ENCODE measurements around the gene CAPN13. TPM values are rescaled to one million over a fixed set of nuclear protein-coding genes. Genes with fewer than 3 reads are reported as not detected.

CAPN13 gene
- total RNA-seq, 1 experiment from 2014 or later: not detected

DNA sequence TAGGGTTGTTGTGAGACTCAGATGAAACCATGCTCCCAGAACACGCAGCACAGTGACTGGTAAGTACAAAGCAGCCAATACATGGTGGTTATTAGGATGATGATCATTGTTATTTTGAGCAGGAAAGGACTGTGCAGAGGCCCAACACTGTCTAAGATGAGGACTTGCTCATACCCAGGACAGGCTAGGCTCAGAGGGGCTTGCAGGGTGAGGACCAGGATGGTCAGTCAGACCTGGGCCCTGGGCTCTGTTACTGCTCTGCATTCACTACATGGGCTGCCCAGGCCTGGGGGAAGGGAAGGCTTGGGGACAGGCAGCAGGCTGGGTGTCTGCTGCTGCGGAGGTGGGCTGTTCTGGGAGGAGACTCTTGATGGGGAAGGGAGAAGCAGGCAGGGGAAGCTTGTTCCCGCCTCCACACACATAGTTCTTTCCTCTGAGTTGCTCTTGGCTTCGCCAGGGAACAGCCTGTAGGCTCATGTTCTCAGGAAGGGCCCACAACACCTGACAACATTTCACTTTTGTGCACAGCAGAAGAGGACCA lies 17.5 kb downstream of the CAPN13 start:
- no peak for DNase-seq (ENCODE audit: low read depth)

DNA sequence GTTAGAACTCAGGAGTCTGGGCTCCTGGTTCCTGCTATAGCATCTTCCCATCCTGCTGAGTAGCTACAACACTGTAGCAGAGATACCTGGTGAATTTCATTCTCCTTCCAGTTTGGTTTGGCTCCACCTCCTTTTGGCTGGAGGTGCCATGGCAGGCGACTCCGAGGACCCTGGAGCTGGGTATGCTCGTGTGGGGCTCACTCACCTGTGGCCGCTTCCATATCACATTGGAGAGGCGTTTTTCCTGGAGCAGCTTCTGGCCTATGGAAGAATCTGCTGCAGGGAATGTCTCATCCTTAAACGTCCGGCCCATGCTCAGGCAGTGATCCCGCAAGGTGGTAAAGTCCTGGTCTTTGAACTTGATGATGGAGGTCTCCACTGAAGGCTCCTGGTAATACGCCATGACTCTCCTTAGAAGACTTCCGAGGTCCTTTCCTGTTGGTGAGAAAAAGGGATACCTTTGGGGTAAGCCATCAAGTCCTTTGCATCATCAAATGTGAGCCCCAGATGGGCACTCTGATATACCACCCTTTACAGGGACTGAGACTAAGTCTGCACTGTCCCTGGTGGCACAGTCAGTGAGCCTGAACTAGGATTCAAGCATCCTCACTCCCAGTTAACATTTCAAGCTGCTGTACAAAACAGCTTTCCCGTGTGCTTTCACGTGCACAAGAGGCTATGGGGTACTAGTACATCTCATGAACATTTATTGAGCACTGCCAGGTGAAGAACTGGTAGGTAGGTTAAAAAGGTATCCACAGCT lies 20.1 kb downstream of the CAPN13 start:
- DNase-seq (ENCODE audit: low read depth): no peak

DNA sequence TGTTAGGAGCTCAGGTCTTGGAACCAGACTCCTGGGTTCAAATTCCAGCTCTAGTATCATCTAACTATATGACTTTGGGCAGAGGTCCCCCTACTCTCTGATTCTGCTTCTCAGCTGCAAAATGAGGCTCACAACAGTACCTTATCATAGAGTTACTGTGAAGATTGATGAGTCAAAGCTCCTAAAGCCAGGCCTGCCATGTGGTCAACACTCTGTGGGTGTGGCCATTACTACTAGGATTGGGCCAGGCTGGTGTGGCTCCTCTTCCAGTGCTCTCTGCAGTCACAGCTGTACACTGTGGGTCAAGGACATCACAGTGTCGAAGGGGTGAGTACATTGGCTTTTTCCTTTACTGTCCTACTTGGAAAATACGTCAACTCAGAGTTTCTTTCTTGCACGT lies 22.6 kb downstream of the CAPN13 start:
- no peak for DNase-seq (ENCODE audit: low read depth)

DNA sequence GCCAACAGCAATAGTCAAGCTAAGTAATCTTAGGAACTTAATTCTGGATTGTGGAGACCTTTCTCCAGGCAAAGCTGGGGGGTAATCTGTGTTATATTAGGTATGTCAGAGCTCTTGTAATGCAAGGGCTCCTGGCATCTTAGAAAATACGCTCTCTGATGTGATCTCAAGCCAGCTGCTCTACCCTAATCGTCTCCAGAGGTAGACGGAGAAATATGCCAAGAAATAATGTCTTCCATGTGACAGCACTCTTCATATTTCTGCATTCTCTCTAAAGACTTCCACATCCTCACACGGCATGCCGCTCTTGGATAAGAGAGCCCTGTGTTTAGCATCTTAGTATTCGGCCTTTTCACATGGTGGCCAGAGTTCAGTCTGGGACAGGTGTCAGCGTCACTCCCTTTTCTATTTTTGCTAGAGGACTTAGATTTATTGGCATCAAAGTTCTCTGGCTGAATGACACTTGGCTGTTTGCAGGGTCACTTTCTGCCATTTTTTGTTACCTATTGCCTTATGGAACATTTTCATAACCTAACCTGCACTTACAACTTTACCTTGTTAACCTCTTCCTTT lies 25.2 kb downstream of the CAPN13 start:
- no peak for DNase-seq (ENCODE audit: low read depth)

DNA sequence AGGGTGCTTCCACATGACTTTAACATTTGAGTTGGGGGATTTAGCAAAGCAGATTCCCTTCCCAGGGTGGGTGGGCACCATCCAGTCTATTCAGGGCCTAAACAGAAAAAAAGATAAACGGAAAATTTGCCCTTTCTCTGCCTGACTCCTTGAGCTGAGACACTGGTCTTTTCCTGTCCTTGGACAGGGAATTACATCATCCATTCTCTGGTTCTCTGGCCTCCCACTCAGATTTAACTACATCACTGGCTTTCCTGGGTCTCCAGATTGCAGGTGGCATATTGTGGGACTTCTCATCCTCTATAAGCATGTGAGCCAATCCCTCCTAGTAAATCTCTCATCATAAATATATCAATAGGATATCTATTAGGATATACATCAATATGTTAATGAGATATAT lies 25.8 kb downstream of the CAPN13 start:
- DNase-seq (ENCODE audit: low read depth): no peak

DNA sequence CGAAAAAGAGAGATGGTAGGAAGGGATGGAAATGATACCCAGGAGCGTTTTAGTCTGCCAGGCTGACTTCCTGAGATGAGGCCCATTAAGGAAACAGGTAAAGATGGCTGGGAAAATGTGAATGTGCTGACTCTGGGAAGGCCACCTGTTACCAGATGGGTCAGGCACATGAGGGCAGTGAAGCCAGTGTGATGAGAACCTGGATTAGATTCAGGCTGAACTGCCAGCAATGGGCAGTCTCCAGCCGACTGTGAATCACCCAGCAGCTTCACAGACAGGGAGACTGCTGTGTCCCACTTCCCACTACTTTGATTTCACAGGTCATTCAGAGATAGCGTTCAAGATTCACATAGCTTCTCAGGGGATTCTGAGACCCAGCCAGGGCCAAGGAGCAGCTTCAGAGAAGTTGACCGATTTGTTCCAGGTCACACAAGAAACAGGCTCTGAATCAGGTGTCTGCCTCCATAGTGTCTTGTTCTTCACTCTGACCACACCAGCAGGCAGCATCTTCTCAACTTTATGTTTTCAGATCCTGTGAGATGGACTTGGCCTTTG lies 26.4 kb downstream of the CAPN13 start:
- DNase-seq (ENCODE audit: low read depth): no peak

DNA sequence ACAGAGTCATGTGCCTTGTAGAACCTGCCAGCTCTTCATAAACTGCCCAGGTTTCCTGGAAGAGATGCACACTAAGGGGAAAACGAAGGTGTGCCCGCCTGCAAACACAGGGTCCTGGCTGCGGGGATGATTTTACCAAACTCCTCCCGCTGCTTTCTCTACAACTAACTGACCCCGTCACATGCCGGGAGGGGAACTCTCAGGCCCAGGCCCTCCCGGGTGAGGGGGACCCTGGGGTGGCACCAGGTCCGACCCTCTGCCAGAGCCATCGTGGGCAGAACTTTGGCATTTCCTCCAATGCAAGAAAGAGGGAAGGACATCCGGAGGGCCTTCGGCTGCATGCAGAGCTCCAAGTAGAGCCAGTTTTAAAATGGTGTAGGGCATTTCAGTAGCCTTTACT lies 28.6 kb downstream of the CAPN13 start:
- no peak for DNase-seq (ENCODE audit: low read depth)

DNA sequence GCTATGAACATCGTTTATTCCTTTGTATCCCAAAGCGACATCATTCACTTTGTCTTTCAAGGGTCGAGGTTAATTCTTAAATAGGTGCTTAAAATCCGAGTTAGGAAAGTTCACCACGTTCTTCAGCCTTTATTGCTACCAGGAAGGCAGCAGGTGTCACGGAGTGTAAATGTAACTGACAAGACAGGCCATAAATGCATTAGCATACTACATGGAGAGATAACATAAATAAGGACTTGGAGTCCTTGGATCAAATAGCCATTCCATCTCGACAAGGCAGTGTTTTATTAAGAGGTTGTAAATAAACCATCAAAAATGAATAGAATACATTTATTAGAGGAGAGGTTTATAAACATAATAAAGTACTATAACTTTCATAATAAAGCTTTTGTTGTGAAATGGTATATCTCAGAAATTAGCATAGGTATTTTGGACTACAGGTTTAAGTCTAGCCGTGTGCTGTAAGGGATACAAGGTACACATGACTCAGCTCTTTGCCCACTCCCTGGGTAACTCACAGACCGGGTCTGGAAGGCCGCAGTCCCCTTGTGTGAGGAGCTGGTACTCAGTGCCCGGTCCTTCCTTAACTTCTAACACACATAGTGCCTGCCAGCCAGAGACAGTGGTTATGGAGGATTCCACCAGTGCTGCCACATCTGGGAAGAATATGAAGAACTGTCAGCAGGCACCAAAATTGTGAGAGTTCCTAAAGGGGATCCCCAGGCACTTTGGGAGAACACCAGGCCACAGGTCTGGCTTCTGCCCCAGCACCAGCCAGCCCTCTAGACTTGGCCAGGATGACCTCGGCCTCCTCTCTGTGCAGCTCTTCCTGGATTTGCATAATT lies 29.4 kb downstream of the CAPN13 start:
- no peak for DNase-seq (ENCODE audit: low read depth)

DNA sequence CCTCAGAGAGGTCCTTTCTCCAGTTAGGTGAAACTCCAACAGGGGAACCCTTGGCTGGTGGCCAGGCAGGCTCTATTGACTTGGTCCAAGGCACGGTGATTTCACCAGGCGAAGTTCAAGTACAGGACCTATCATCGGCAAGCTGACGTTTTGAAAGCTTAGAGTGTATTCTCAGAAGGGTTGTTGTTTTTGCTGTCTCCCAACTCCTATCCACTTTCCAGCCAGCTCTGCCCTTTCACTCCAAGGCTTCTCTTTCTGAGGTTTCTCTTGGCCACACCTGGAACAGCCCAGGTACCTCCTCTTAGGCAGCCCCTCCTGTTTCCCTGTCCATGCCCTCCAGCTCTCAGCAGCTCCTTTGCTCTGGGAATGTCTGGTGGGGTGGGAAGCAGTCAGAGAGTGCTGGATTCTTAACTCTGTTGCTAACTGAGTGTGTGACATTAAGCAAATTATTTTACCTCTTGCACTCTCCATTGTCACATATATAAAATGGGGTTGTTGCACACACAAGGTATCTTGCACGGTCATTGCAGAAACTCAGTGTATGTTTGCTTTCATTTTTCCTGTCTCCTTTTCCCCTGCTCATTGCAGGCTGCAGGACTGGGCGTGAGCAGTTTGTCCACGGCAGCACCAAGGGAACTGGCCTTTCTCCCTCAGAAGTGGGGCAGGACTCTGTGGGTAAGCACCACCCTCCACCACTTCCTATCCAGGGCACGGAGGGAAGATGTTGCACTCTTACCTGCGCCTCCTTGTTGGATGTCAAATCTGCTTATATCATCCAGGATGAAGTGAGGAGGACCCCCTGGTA lies 30.2 kb downstream of the CAPN13 start:
- DNase-seq (ENCODE audit: low read depth): no peak

DNA sequence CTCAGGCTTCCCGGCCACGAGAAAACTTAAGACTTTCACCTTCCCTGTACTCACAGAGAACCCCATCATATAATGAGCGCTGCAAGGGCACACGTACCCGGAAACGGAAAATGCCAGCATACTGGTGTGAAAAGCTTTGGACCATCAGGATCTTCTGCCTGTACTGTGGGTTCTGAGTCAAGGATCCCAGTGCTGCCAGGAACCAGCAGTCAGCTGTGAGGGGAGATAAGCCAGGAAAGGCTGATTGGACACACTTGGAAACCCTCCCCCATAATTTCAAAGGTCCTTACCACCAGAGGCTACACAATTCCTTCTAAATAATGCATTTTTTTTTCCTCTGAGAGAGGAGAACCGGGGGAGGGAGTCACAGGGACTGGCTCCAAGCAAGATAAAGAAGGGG lies 31.4 kb downstream of the CAPN13 start:
- DNase-seq (ENCODE audit: low read depth): no peak

DNA sequence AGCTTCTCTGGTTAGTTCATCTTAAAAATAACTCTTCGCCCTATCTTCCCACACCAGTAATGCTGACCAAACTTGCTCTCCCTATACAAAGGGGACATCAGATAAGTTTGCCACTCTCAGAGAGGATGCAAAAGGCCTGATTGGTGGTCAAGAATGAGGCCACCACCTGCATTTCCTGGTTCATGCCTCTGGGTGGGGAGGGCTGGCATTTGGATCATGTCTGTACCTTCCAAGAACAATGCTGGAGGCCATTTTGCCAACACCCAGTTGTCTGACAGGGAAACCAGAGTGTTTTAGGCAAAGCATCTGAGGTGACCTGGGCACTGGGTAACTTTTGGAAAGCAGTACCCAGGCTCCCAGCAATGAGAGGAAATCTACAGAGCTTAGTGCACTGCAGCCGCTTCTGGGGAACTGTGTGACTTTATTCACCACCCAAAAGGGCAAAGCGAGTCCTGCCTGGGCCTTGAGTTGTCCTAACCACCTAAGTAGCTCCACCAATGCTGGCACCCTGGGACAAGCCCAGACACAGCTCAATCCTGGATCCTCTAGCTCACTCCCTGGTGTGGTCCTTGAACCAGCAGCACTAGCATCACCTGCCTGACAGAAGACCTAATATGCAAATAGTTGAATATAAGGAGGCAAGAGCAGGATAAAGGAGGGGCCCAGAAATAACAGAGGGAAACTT lies 35.1 kb downstream of the CAPN13 start:
- no peak for DNase-seq (ENCODE audit: low read depth)

DNA sequence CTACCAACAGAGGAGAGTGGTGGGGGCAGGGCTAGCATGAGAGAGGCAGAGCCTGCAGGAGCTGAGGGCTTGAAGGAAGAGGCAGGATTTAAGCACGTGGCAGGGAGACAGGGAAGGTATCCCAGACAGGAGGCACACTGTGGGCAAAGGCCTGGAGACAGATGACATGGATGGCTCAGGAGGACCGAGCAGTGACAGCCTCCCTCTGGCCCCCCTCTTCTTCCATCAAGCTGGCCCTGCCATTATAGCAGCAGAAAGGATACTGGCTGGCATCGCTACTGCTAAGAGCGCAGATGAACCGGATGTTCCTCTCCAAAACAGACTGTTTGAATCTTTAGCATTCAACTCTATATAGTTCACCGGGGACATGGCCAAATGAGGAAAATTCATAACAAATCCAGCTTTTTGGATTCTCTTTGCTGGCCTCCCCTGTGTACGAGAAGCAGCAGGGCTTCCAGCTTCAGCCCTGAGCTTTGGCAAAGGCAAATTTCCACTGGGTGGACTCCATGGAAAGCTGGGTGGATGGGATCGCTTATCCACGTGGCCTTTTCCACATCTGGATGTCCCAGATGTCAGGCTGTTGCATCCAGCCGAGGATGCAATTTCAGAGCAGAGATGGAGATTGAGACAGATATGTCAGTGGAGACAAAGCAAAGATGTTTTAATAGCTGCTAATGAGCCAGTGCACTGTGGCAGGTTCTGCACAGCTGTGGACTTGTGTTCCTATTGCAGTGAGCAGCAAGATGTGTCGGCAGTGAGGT lies 36.2 kb downstream of the CAPN13 start:
- DNase-seq (ENCODE audit: low read depth): no peak

DNA sequence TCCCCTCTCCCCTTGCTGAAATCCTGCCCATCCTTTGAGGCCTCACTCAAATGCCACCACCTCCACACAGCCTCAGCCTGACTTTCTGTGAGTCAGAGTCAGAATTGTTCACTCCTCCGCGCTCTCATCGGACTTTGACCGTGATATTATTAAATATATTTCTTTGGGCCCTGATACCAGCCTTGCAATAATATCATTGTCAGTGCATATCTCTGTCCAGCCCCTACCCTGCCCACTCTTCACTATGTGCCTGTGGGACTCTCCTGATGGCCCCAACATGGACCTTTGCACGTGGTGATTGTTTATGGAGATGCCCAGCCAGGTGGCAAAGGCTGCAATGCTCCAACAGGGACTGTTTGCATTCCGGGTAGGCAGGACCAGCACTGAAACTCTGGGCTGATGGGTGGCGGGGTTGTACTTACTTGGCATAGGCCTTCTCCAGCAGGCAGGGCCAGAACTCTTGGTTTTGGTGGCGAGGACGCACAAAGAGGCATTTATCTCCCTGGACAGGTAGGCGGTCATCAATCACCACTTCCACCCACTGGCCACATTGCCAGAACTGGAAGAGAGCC lies 37.3 kb downstream of the CAPN13 start:
- DNase-seq (ENCODE audit: low read depth): no peak

DNA sequence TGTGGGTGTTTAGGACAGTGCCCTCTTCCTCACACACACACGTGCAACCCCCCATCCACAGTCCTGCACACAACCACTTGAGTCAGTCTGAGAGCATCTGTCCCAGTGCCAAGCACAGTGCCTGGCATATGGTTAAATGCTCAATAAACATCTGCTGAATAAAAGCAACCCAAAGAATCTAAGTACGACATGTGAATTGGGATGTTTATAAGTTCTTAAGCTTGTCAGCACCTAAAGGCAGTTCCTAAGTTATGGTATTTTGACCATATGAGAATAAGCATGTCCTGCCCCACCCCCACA lies 37.8 kb downstream of the CAPN13 start:
- DNase-seq (ENCODE audit: low read depth): no peak

DNA sequence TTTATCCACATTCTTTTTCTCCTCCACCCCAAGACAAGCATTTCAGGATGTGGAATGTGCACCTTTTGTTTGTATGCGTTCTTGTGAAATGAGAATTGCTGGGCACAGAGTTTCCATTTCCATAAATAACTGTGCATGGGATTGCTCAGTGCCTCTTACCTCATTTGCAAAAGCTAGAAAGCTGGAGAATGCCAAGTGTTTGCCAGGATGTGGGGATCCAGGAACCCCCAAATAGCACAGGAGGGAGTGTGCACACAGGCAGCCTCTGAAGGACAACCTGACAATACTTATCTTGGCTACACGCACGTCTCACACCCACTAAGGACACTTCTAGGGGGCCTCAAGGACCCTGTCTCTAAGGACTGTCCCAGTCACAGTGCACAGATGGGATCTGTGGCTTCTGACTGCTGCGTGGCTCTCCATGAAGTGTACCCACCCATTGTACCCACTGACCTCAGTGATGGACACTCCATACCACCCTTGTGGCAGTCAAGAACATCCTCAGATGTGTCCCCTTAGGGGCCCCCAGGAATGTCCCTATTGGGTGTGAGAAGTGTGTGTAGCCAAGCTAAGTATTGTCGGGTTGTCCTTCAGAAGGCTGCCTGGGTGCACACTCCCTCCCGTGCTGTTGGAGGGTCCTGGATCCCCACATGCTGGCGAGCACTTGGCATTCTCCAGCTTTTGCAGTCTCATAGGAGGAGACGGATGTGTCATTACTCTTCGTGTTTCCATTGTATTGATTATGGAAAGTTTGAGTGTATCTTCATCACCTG lies 38.4 kb downstream of the CAPN13 start:
- DNase-seq (ENCODE audit: low read depth): no peak

DNA sequence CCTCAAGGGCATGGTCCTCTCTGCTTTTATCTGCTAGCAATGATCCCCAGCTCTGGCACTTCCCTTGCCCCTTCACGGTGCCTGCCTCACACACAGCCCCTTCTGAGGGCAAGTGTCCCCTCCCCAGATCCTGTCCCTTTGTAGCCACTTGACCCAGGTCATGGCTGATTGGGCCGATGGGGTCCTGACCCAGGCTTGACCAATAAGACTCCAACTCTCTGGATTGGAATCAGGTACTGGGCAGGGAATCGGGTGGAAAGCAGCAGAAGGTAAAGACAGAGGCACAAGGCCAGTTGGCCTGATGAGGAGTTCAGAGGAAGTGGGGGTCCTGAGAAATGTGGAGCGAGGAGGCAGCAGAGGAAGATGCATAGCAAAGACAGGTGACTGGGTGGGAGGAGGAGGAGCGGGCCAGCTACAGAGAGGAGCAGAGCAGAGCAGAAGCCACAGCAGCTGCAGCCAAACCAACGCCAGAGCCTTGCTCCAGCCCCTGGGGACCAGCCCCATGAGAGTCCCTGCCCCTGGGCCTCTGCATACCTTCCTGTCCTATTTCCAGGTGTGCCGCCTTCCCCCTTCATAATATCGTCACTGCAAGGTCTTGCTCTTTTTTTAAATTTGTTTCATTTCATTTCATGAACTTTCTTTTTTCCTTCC lies 39.1 kb downstream of the CAPN13 start:
- DNase-seq (ENCODE audit: low read depth): no peak

DNA sequence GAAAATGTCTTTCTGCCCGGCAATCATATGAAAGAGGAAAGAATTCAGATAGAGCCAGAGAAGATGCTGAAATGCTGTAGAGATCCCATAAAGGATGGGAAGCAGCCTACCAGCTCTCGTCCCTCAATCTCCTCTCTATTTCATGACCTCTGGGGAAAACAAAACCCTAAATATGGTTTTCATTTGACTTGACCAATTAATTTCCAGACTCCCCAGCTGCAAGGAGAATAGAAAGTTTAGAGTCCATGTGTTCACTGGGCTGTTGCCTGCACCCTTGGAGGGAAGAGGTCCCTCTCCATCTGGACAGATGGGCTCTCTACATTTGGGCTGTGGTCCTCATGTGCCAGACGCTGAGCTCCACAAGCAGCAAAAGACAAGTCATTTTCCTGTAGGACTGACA lies 40.6 kb downstream of the CAPN13 start:
- no peak for DNase-seq (ENCODE audit: low read depth)

DNA sequence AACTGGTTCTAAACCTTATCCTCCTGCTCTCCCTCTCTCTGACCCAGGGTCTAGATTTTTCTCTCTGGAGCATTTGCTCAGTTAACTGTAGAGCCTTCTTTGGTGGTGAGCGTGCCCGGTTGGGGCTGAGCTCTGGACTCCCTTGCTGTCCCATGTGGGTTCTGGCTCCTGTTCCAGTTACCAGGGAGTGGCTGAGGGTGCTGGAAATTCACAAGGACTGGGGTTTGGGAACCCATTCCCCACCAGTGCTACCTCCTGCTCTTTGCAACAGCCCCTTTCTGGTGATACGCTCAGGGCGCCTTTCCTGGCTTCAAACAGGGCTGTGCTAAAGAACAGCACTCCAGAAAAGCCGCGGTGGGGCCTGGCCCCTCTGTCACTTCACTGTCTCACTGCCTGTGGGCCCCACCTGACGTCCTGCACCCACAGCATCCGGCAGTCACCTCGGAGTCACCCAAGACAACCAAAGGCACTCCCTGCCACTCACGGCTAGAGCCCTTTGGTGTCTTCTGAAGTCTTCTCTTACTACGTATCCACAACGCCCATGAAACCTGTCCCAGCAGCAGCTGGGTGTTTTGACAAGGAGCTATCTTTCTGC lies 41.3 kb downstream of the CAPN13 start:
- DNase-seq (ENCODE audit: low read depth): no peak
